Mesothelial cell of epicardium (in vitro differentiated cells): ENCODE measurements around the gene STOML1. TPM values are rescaled to one million over a fixed set of nuclear protein-coding genes. Genes with fewer than 3 reads are reported as not detected.

Experiments
- DNase-seq, 2 experiments: peaks; one replicate each; pipeline ENCODE4 v3.0.0; 2021; ENCODE audit warnings: low spot score in 2 of 2; ENCODE audit not compliant: unreplicated experiment in 2 of 2
- H3K27ac Mint-ChIP-seq: 2 replicates; pipeline ENCODE4 v1.8.0; 2021; ENCODE audit warnings: mixed read lengths
- H3K27me3 Mint-ChIP-seq: 2 replicates; pipeline ENCODE4 v1.8.0; 2021; ENCODE audit warnings: low read depth, mixed read lengths
- H3K36me3 Mint-ChIP-seq: 2 replicates; pipeline ENCODE4 v1.8.0; 2021; ENCODE audit warnings: mixed read lengths
- H3K4me1 Mint-ChIP-seq: 2 replicates; pipeline ENCODE4 v1.8.0; 2021; ENCODE audit warnings: mixed read lengths
- H3K4me3 Mint-ChIP-seq: 2 replicates; pipeline ENCODE4 v1.8.0; 2021; ENCODE audit warnings: mild to moderate bottlenecking, moderate library complexity, mixed read lengths
- H3K9me3 Mint-ChIP-seq: 2 replicates; pipeline ENCODE4 v1.8.0; 2021; ENCODE audit warnings: mixed read lengths
- CTCF ChIP-seq: fragments of 200-600 bp; sonication (generic); IDR thresholded peaks from one replicate; pipeline ENCODE4 v1.5.0; 2021; ENCODE audit warnings: antibody characterized with exemption; ENCODE audit not compliant: unreplicated experiment
- total RNA-seq: library from RNA; stranded (reverse); gene quantifications from 3 replicates; pipeline ENCODE4 v1.2.1, GENCODE V29; 2021

STOML1 gene
- total RNA-seq, 1 donor from 2014 or later: 11.9 TPM

- H3K4me3 Mint-ChIP-seq: no peak overlapping the region
- no peaks in the 10 kb centered on the region for H3K27me3 Mint-ChIP-seq
- no peak for DNase-seq
- peaks cover 12% of the 10 kb centered on the region for H3K4me1 Mint-ChIP-seq
- H3K27ac Mint-ChIP-seq: no peak overlapping the region
- H3K36me3 Mint-ChIP-seq: peaks cover 5% of the 10 kb centered on the region
- no peaks in the 10 kb centered on the region for H3K9me3 Mint-ChIP-seq
- no peak for TF ChIP-seq CTCF
Observed at GRCh38 chr15:73988445-73988969, 3.6 kb downstream of the STOML1 start.

- Mint-ChIP-seq H3K9me3 (no peaks in the 10 kb centered on the region), H3K4me1 (peaks cover 18% of the 10 kb centered on the region), H3K4me3 (no peak overlapping the region), H3K27me3 (no peaks in the 10 kb centered on the region), H3K36me3 (peaks cover 5% of the 10 kb centered on the region), H3K27ac (no peak overlapping the region)
- DNase-seq: no peak
- TF ChIP-seq CTCF: no peak
Observed at GRCh38 chr15:73987681-73988444, 4.2 kb downstream of the STOML1 start.

- Mint-ChIP-seq H3K27ac (no peak overlapping the region), H3K27me3 (no peaks in the 10 kb centered on the region), H3K36me3 (peaks cover 5% of the 10 kb centered on the region), H3K4me1 (peaks cover 22% of the 10 kb centered on the region), H3K4me3 (no peak overlapping the region), H3K9me3 (no peaks in the 10 kb centered on the region)
- DNase-seq: no peak
- TF ChIP-seq CTCF: no peak
Observed at GRCh38 chr15:73987250-73987649, 4.8 kb downstream of the STOML1 start.

GRCh38 chr15:73986776-73987056, 5.4 kb downstream of the STOML1 start:
- TF ChIP-seq CTCF: no peak
- Mint-ChIP-seq H3K9me3 (no peaks in the 10 kb centered on the region), H3K36me3 (peaks cover 5% of the 10 kb centered on the region), H3K27ac (no peak overlapping the region), H3K4me1 (peaks cover 27% of the 10 kb centered on the region), H3K27me3 (no peaks in the 10 kb centered on the region), H3K4me3 (no peak overlapping the region)
- no peak for DNase-seq

GRCh38 chr15:73986055-73986775, 5.9 kb downstream of the STOML1 start:
- Mint-ChIP-seq H3K36me3 (peaks cover 5% of the 10 kb centered on the region), H3K27me3 (no peaks in the 10 kb centered on the region), H3K27ac (peak overlapping the region; percentile 9), H3K4me1 (peaks cover 28% of the 10 kb centered on the region), H3K9me3 (no peaks in the 10 kb centered on the region), H3K4me3 (no peak overlapping the region)
- no peak for TF ChIP-seq CTCF
- no peak for DNase-seq
